ENCODE measurements around the gene CEP55.
"Not testable (repeated sequence)": the region's sequence is repeated elsewhere in the genome, so short reads cannot be mapped to it uniquely, and the experiment has no call there.

Gene CEP55

DNA sequence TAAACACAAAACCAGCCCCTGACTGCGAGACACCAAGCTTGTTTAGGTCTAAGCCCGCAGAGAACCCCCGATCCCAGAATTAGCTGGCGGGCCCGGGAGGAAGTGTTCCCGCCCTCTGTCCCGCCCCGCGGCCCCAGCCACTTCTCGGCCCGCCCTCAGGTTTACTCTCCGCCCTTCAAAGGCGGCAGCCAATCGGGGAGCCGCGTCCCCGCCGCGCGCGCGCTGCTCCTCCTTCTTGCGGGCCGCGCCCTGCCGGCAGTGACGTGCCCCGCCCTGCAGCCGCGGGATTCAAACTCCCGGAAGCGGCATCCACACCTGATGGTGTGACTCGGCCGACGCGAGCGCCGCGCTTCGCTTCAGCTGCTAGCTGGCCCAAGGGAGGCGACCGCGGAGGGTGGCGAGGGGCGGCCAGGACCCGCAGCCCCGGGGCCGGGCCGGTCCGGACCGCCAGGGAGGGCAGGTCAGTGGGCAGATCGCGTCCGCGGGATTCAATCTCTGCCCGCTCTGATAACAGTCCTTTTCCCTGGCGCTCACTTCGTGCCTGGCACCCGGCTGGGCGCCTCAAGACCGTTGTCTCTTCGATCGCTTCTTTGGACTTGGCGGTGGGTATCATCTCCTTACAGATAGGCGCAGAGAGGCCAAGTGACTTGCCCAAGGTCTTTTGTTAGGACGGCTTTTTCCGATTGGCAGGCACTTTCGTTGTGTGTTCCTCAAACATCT, at the start of gene CEP55:
Gene CEP55, plus strand, starts transcription at position 291 of the 720 bp plus-strand sequence. CDS start 3,440 bp downstream, outside the sequence.
- peak; percentile 96 for DNase-seq

DNA sequence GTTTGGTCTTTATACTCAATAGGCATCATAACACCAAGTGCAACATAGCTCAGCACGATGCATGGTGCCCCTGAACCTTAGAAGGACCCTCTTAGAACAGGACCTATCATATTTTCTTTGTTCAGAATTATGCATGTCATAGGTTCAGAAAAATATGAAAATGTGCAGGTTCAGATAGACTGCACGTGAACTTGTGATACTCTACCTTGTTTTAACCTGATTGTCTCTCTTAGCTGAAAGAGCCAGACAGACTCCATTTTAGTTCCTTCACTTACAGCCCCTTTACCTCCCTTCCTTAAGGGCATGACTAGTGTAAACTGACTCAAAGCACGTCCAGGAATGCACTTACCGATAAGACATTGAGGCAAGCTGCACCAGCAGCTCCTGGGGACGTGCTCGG, 49.4 kb upstream of the CEP55 start:
- no peak for DNase-seq

DNA sequence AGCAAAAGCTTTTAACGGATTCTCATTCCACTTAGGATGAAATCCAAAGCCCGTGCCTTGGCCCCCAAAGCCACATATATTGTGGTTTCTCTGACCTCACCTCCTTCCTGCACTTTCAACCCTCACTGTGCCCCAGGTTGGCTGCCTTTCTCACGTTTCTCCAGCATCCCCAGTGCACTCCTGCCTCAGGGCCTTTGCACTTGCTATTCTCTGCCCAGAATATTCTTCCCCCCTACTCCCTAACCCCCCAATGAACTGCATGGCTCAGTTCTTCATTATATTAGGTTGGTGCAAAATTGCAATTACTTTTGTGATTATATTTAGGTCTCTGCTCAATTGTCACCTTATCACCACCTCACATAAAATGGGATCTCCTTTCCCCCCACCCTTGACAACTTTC, 48.4 kb upstream of the CEP55 start:
- DNase-seq: no peak

DNA sequence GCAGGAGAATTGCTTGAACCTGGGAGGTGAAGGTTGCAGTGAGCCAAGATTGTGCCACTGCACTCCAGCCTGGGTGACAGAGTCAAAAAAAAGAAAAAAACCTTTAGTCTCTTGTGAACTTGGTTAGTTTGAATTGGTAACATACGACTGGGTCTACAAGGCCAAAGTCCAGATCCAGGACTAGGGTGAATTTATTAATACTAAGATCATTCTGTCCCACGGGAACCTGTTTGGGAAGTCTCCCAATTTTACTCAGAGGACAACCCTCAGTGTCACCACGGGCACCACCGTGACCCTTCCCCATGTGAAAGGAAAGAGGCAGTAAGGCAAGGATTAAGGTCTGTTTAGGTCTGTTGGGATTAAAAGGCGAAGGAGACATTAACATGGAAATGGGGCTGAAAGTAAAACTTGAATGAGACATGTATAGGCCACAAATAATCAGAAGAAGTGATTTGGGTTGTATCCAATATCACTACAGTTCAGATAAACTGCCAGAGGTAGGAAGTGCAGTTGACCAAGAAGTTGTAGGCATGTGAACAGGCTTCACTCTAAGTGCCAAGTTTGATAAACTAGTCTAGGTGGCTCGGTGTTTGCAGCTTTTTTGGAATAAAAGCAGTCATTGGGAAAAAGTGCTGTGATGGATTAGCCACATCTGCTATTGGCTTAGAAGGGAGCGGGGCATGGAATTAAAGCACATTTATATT, 45.0 kb upstream of the CEP55 start:
- DNase-seq: no peak

DNA sequence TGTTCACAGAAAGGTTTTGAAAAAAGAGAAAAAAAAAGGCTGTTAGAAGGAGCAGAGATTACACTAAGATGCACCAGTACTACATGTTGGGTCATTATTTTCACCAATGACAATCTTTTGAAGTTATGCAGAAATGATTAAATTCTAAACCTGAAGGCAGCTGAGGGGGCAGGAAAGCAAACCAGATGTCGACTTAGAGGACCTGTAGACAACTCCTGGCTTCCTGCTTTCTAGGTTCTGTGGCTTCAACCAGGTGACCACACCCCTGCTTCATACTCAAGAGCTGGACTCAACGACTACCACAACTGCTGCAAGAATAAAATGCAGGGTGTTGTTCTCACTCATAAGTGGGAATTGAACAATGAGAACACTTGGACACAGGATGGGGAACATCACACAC, 44.3 kb upstream of the CEP55 start:
- DNase-seq: no peak

DNA sequence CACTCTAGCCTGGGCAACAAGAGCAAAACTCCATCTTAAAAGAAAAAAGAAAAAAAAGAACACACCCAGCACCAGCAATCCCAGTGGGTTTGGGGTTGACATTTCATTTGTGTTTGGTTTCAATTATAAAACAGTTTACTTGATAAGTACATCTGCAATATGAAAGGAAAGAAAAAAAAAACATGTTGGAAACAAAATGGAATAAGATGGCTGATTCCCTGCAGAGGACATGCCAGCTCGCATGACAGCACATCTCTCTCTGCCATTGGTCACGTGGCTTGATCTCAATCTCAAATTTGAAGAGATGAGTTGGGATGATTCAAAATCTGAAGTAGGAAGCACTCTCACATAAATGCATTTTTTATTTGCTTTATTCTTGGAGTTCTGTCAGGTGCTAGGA, 42.3 kb upstream of the CEP55 start:
- no peak for DNase-seq

DNA sequence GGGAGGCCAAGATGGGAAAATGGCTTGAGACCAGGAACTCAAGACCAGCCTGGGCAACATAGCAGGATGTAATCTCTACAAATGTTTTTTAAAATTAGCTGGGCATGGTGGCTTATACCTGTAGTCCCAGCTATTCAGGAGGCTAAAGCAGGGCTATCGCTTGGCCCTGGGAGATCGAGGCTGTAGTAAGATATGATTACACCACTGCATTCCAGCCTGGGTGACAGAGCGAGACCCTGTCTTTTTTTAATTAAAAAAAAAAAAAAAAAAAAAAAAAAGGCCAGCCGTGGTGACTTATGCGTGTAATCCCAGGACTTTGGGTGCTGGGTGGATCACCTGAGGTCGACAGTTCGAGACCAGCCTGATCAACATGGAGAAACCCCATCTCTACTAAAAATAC, 41.7 kb upstream of the CEP55 start:
- DNase-seq: no peak

DNA sequence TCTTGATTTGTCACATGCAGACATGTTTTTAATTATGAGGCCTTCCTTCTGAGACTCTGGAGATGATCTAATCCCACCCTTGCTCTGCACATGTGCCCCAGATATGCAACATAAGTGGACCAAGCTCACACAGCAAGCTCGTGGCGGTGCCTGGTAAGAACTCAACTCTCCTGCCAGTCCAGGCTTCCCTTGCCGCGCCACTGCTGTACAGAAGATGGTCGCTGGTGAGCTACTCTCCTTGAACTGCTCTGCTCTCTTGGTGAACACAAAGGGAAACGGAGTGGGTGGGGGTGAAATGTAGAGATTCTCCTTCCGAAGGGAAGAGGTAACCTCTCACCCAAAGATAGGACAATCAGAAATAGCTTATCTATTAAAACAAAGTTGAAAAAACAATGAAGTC, 39.9 kb upstream of the CEP55 start:
- no peak for DNase-seq

DNA sequence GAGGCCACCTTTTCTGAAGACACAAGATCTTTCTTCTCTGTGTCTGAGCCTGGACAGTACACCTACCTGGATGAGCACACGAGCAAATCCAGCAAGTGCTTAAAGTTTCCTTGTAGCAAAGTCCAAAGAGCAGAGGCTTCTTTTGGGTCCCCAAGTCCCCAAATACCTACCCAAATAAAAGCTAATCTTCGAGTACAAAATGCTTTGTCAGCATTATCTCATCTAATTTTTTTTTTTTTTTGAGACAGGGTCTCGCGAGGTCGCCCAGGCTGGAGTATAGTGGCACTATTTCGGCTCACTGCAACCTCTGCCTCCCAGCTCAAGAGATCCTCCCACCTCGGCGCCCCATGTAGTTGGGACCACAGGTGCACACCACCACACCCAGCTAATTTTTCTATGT, 38.9 kb upstream of the CEP55 start:
- no peak for DNase-seq

DNA sequence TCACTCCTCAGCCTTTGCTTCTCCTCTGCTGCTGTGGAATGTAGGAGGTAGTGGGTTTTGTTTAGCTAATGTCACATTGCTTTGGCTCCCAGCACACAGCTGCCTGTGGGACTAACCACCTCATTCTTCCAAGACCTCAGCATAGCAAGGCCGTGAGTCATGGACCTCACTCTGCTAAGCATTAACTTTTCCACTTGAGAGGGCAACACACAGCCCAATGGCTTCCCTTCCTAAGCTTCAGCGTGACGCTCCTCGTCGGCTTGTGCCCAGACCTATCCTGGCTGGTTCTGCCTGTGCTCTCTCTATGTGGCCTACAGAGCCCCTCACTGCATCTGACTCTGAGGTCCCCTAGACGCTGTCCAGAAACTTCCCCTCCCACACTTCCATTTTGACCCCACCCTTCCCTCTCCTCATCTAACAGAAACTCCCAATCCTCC, 37.6 kb upstream of the CEP55 start:
- DNase-seq: no peak

DNA sequence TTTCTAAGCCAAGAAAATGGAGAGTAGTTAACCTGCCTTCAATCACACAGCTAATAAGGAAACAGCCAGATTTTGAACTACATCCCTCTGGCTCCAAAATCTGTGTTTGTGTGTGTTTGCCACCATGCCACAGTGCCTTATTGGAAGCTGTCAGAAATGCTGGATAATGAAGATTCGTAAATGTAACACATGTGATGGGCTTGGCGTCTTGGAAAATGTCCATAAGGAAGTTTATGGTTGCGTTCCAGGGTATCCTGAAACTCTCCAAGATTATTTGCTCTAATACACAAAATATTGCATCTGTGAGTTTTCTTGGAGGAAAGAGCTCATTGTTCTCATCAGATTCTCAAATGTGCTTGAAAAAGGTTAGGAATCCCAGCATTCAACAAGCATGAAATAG, 36.9 kb upstream of the CEP55 start:
- DNase-seq: no peak

DNA sequence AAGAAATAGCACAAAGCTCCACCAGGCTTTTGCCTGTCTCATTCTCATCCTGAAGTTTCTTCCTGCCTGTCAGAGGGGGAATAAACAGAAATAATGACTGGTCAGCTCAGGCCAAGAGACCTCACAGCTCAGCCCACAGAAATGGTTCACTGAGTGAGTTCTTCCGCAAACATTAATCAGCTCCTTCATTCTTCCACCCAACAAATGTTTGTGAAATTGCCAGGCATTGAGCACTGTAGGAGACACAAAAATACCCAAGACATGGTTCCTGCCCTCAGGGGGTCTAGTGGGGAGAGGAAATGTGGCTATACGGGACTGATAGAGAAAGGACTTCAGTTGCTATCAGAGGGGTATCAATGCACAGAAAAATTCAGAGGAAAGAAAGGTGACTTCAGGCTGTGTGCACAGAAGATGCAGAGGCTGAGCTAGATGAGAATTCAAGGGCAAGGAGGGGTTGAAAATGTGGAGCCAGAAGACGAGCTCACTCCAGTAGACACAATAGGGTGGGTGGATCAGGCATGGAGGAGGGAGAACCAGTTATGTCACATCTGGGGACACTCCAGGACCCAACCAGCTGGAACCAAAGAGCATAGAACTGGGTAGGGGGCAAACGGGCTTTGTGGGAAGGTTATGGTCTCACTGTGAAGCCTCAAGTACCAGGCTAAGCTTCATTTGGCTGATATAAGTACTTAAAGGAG, 35.2 kb upstream of the CEP55 start:
- DNase-seq: no peak

DNA sequence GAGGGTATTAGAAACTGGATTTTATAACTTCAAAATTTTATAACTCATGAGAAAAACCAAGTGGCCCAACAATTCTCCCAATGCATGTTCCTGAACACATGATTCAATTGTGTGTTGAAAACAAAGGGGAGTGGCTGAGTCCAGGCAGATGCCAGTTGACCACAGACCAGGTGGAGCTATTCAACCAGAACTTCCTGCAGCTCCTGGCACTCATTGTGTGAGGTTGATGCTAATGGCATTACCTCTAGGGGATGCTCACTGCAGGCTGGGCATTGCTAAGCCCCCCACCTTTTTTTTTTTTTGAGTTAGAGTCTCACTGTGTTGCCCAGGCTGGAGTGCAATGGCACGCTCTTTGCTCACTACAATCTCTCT, 34.6 kb upstream of the CEP55 start:
- no peak for DNase-seq

DNA sequence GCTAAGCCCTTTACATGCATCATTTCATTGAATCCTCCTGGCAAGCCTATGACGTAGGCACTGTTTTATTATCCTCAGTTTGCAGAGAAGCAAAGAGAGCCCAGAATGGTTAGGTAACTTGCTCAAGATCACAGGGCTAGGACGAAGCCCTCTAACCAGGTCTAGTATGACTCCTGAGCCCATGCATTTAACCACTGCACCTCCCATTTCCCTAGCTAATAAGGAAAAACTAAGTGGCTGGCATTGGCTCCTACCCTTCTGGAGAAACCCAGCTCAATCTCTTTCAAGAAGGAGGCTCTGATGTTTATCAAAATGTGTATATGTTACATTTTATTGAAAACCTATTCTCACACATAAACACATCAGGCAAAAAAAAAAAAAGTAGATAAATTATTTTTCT, 34.0 kb upstream of the CEP55 start:
- no peak for DNase-seq

DNA sequence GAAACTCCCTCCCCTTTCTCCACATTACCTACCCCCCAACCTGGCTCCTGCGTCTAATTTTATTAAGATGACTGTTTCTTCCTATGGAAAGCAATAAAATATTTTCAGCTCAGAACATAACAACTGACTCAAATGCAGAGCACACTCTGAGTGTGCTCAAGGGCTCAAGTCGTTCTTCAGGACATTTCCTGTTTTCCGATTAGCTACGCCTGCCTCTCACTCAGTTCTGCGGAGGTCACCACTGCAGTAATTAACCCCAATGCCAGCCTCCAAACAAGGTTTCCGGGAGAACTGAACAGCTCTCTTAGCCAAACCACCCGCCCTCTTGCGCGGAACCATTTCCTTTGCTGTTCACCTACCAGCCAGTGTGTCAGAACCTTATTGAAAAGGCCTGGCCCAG, 33.5 kb upstream of the CEP55 start:
- no peak for DNase-seq

DNA sequence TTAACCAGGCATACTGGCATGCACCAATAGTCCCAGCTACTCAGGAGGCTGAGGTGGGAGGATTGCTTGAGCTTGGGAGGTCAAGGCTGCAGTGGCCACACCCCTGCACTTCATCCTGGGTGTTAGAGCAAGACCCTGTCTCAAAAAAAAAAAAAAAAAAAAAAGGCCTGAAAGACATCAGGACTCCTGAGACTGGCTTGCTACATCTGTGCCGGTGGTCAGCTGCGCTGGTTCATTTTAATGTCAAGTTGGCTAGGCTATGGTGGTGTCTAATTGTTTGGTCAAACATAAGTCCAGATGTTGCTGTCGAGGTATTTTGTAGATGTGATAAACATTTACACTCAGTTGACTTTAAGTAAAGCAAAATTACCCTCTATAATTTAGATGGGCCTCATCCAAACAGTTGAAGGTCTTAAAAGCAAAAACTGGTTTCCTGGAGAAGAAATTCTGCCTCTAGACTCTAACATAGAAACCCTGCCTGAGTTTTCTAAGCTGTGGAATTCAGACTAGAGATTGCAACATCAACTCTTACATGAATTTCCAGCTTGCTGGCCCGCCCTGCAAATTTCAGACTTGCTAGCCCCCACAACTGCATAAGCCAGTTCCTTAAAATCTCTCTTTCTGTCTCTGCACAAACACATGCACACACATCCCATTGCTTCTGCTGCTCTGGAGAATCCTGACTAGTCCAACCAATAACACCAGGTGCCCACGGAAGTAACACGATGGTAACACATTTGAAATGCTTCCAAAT, 32.5 kb upstream of the CEP55 start:
- DNase-seq: no peak

DNA sequence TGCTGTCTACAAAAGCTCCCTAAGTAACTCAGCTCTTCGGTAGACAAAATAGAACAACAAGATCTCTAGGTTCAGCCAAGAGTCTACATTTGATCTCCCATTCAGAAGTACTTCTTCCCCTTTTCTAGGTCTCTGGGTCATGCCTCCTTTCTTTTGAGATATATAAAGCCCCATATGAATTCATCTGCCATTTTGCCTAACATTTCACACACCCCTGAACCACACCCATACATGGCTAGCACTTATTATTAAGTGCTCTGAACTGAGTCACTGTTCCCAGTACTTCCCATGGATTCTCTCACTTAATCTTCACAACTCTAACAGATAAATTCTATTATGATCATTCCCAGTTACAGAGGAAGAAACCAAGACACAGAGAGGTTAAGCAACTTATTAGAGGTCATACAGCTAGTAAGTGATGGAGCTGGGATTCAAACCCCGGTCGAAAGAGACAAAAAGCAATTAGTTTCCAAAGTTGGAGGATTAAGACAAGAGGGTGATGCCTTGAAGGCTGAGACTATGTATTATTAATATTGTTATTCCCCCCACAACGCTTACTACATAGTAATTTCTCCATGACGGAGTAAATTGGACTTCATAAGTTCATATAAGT, 31.5 kb upstream of the CEP55 start:
- DNase-seq: no peak

DNA sequence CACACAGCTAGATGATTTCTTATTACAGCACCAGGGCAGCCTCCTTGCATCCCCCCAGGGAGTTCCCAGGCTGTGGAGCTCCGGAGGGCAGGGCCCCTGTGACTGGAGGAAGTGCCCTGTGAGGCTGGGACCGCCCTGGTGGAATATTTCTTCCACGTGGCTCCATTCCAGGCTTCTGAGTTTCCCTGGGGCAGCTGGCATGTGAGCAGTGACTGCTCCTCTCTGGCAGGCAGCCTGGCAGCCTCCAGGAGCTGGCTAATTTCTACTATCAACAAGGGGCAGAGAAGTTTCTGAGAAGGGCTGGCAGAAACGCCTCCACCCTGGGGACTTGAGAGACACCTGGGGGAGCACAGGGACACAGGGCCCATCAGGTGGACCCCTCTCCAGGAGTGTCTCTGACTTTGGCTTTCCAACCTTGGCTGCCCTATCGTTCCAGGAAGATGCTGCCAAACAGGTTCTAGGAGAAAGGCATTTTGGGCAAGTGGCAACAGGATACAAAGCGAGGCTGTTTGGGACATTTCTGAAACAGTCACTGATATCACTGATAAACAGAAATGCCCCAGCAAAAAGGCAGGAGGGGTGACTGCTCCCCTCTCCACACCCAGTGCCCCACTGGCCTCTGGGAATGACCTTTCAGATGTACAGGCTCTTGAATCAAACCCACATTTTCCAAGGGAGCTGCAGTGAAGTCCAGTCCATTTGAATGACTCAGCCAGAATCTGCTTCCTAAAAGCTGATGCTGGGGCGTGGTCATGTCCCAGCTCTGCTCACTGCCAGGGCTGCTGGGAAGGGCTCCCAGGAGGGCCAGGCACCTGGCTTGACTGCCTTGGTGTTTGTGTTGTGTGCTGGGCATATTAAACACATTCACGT, 30.4 kb upstream of the CEP55 start:
- DNase-seq: no peak

DNA sequence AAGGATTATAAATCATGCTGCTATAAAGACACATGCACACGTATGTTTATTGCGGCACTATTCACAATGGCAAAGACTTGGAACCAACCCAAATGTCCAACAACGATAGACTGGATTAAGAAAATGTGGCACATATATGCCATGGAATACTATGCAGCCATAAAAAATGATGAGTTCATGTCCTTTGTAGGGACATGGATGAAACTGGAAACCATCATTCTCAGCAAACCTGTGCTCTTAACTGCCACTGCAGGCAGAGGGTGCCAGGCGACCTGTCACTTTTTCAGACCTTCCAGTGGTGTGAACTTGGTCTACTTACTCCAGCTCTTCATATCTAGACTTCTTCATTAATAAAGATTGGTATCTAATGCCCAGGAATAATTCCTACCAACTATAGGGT, 28.8 kb upstream of the CEP55 start:
- not testable (repeated sequence) for DNase-seq

DNA sequence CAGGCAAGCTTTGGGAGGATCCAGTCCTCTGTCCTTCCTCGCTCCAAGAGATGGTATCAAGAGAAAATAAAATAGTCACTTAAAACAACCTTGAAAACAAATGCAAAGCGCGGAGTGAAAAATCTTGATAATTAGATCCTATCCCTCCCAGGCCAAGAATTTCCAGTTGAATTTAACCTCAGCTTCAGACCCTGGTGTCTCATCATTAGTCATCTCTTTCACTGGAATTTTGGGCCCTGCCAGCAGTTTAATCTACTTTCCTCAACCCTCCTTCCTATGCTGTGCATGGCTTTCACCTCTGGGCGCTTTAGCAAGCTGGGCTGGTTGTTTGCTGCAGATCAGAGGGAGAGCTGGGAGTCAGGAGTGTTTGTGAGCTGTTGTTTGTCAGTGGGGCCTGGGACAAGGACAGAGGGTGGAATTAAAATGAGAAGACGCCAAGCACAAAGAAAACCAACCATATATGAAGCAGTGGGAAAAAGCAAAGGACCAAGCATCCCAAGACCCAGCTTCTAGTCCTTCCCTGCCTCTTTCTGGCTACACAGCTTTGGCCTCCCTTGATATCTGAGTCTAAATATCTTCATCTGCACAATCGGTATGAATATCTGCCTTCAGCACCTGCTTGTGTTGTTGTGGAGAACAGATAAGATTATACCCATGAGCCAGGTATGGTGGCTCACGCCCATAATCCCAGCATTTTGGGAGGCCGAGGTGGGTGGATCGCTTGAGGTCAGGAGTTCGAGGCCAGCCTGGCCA, 27.8 kb upstream of the CEP55 start:
- DNase-seq: no peak

DNA sequence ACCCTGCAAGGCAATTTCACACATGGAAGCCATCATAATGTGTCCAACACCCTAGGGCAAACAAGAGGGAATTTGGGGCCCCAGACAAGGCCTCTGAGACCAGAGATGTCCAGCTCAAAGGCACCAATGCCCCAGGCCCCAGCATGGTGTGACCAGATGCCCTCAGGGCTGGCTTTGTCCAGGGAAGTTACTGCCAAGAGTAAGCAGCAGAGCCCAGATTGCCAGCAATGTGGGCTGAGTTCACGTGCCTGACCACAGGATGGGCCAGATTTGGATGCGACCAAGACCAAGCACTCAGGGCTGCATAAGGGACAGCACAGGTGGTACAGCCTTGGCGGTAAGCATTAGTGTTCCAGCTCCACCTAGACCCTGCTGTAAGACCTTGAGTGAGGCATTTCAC, 27.0 kb upstream of the CEP55 start:
- no peak for DNase-seq
